Lung (tissue), 12 donors: Measurements from ENCODE around the gene GALNT2. TPM values are rescaled to one million over a fixed set of nuclear protein-coding genes. Genes with fewer than 3 reads are reported as not detected.
A peak's percentile ranks its signal among the peaks of the same experiment; 100 is the strongest.

Experiments
- ATAC-seq: fragments of 200-7000 bp; cut with Tn5 transposase; one replicate; pipeline ENCODE4 v1.9.1; 2020; ENCODE audit warnings: moderate number of reproducible peaks; ENCODE audit not compliant: insufficient read depth, low FRiP score
- DNase-seq, 3 donors: peaks; one replicate each; pipeline ENCODE4 v3.0.0-alpha.2; 2013 to 2017
- H3K27ac ChIP-seq, 2 donors: one replicate each; pipeline ENCODE4 v1.5.1; 2013; ENCODE audit warnings: mild to moderate bottlenecking in 2 of 2, moderate library complexity in 2 of 2, control low read depth in 1 of 2, inconsistent platforms in 1 of 2, low read depth in 1 of 2, low read length in 1 of 2
- H3K27me3 ChIP-seq, 3 donors: one replicate each; pipeline ENCODE4 v1.5.1; 2013; ENCODE audit warnings: low read length in 2 of 3; ENCODE audit not compliant: control insufficient read depth in 3 of 3, insufficient read depth in 3 of 3
- H3K36me3 ChIP-seq, 4 donors: one replicate each; pipeline ENCODE4 v1.5.1; 2013; ENCODE audit warnings: low read length in 4 of 4, mild to moderate bottlenecking in 1 of 4, moderate library complexity in 1 of 4; ENCODE audit not compliant: control insufficient read depth in 4 of 4, insufficient read depth in 4 of 4
- H3K4me1 ChIP-seq, 5 donors: one replicate each; pipeline ENCODE4 v1.5.1; 2013; ENCODE audit warnings: low read length in 5 of 5, mild to moderate bottlenecking in 2 of 5, moderate library complexity in 1 of 5; ENCODE audit not compliant: control insufficient read depth in 5 of 5, insufficient read depth in 5 of 5
- H3K4me3 ChIP-seq: one replicate; pipeline ENCODE4 v1.5.1; 2013; ENCODE audit warnings: mild to moderate bottlenecking, control low read depth, moderate library complexity
- H3K9ac ChIP-seq, 2 donors: one replicate each; pipeline ENCODE4 v1.5.1; 2013; ENCODE audit warnings: low read length in 2 of 2, control low read depth in 1 of 2; ENCODE audit not compliant: insufficient read depth in 1 of 2
- H3K9me3 ChIP-seq, 4 donors: one replicate each; pipeline ENCODE4 v1.5.1; 2013; ENCODE audit warnings: low read length in 3 of 4, mild to moderate bottlenecking in 1 of 4, moderate library complexity in 1 of 4; ENCODE audit not compliant: control insufficient read depth in 4 of 4, insufficient read depth in 3 of 4
- WGBS, 2 donors: extraction: QIAGEN DNeasy Blood & Tissue Kit; methylation state at CpG; one replicate each; pipeline ENCODE4 v1.1.7; 2013; 5-methylcytosine and 5-hydroxymethylcytosine counted together
- polyA plus RNA-seq, 2 donors: library from polyadenylated mRNA; stranded (reverse); fragments of 200-250 nt; gene quantifications; one replicate each; pipeline ENCODE4 v1.2.1, GENCODE V29; 2013
- total RNA-seq, 2 donors: library from RNA; depleted of rRNA in 1 of 2; stranded (reverse); fragments of >200 nt in 1 of 2; gene quantifications; one replicate each; pipeline ENCODE4 v1.2.1, GENCODE V29; 2014 to 2021
- TF ChIP-seq, protein P1 (sequence below): IDR thresholded peaks from 2 replicates; pipeline ENCODE4 v1.5.1; 2012; ENCODE audit warnings: mild to moderate bottlenecking; ENCODE audit errors: control extremely low read depth, extremely low read depth
- donor health status: control.
- donor health status: control.
- donor health status: Bipolar disorder and iron deficiency.
- donor health status: healthy.
- donor health status: DM: yes; HTN: yes; CAD: no.

The GALNT2 gene
- total and polyA plus RNA-seq, 4 donors = 23.1 to 101 (median 58.9) TPM

DNA sequence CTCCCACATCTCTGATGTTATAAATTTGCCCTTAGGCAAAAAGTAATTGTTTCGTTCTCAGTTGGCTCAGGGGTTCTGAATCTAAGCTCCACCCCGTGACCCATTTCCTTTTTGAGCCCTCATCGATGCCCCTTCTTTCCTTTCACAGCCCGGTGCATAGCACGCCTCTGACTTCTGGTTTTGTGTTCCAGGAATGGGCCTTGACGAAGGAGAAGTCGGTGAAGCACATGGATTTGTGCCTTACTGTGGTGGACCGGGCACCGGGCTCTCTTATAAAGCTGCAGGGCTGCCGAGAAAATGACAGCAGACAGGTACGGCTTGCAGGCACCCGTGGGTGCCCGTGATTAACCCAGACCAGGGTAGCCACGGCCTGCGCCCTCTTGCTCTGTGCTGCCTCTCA, 207.2 kb downstream of the GALNT2 start:
- H3K9ac ChIP-seq = no peak overlapping the region
- WGBS, 2 donors = 48 to 62% methylated on average over 15 of the region's 15 CpGs
- H3K36me3 ChIP-seq = peaks cover 3 to 16% (median 11%) of the 10 kb centered on the region in 4 donors
- DNase-seq (no peak), ATAC-seq (no peak)
- no peak overlapping the region for H3K4me3 ChIP-seq
- peaks cover 0 to 14% (median 3%) of the 10 kb centered on the region in 5 donors for H3K4me1 ChIP-seq
- no peaks in the 10 kb centered on the region for H3K27me3 ChIP-seq
- TF ChIP-seq, protein P1, sequence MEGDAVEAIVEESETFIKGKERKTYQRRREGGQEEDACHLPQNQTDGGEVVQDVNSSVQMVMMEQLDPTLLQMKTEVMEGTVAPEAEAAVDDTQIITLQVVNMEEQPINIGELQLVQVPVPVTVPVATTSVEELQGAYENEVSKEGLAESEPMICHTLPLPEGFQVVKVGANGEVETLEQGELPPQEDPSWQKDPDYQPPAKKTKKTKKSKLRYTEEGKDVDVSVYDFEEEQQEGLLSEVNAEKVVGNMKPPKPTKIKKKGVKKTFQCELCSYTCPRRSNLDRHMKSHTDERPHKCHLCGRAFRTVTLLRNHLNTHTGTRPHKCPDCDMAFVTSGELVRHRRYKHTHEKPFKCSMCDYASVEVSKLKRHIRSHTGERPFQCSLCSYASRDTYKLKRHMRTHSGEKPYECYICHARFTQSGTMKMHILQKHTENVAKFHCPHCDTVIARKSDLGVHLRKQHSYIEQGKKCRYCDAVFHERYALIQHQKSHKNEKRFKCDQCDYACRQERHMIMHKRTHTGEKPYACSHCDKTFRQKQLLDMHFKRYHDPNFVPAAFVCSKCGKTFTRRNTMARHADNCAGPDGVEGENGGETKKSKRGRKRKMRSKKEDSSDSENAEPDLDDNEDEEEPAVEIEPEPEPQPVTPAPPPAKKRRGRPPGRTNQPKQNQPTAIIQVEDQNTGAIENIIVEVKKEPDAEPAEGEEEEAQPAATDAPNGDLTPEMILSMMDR = no peak
- peak overlapping the region in 1 of 2 donors; percentile 3 for H3K27ac ChIP-seq
- H3K9me3 ChIP-seq = peaks cover 0 to 2% (median 0%) of the 10 kb centered on the region in 4 donors

DNA sequence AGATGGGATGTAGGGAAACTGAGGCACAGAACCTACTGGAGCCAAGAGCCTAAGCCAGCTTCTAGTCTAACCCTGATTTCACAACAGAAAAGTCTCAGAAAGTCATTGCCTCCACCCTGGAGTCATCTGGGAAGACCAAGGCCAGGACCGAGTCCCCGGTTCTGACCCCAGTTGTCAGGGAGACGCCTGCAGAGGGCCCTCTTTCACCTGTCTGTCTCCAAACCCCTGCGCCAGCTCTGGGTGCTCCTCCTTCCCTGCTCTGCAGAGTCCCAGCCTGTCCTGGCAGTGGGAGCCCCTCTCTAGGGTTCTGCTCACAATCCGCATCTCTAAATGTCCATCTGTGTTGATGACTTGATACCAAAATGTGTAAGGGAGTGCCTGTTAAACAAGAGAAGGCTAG, 209.4 kb downstream of the GALNT2 start:
- Histone ChIP-seq H3K9ac (no peak overlapping the region), H3K4me1 (peaks cover 0 to 5% (median 0%) of the 10 kb centered on the region in 5 donors), H3K27me3 (no peaks in the 10 kb centered on the region), H3K36me3 (peaks cover 6 to 27% (median 16%) of the 10 kb centered on the region in 4 donors), H3K4me3 (no peak overlapping the region), H3K27ac (no peak overlapping the region), H3K9me3 (peaks cover 0 to 2% (median 0%) of the 10 kb centered on the region in 4 donors)
- TF ChIP-seq, protein P1 = no peak
- no peak for DNase-seq
- no peak for ATAC-seq
- WGBS, 2 donors = 98 to 100% methylated on average over 5 of the region's 5 CpGs

DNA sequence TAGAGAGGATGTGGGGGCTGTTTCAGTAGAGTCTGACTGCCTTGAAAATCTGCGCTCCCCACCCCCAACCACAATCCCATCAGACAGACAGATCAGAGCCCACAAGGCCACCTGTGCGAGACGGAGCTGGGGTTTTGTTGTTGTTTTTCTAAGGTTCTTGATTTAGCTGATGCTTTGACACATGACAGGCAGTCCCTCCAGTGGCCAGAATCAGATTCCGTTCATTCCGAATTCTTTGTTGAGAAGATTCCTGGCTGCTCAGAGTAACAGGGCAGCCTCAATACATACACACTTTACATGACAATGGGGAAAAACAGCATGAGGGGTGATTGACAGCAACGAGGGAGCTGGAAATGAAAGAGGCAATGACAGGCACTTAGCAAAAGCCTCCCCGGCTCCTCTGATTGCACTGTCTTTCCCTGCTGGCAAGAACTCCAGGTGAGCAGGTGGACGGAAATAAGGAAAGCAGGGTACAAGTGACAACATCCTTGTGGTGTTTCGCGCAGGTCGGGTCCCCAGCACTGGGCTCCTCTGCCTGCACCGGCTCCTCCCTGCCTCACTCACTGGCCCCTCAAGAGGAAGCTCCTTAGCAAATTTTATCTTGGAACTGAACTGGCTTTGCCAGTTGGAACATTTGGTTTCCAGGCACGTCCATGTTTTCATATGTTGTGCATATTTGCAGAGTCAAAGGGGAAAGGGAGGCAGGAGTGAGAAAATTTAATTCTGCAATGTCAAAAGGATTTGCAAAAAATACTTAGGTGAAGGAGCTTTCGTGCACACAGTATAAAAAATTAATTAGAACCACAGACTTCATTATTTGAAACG, 210.4 kb downstream of the GALNT2 start:
- TF ChIP-seq, protein P1 = no peak
- no peak overlapping the region for H3K27ac ChIP-seq
- H3K4me3 ChIP-seq = no peak overlapping the region
- H3K9me3 ChIP-seq = peaks cover 0 to 2% (median 0%) of the 10 kb centered on the region in 4 donors
- DNase-seq = peak in 1 of 3 donors; percentile 29
- no peaks in the 10 kb centered on the region for H3K27me3 ChIP-seq
- H3K36me3 ChIP-seq = peaks cover 6 to 26% (median 16%) of the 10 kb centered on the region in 4 donors
- peaks cover 0 to 5% (median 0%) of the 10 kb centered on the region in 5 donors for H3K4me1 ChIP-seq
- no peak for ATAC-seq
- 50 to 63% methylated on average over 15 of the region's 15 CpGs for WGBS, 2 donors
- H3K9ac ChIP-seq = no peak overlapping the region
